Islet of Langerhans (tissue), 1 donor: ENCODE measurements around the gene PIM2.
A peak's percentile ranks its signal among the peaks of the same experiment; 100 is the strongest.

Source experiments
- FAIRE-seq: peaks from one replicate; lab custom pipeline; 2011; peaks lifted over from hg19 to GRCh38; lab: Jason Lieb, UNC

Gene PIM2

GRCh38 chrX:48918643-48919340 lies at the start of gene PIM2:
Gene PIM2 (minus strand): TSS chrX:48919024. CDS start chrX:48918834, 190 bp downstream.
- peak; percentile 76 for FAIRE-seq

GRCh38 chrX:48968377-48968776 lies 49.6 kb upstream of the PIM2 start:
- FAIRE-seq: no peak

GRCh38 chrX:48966796-48967579 lies 48.2 kb upstream of the PIM2 start:
- no peak for FAIRE-seq

GRCh38 chrX:48965959-48966358 lies 47.1 kb upstream of the PIM2 start:
- FAIRE-seq: no peak

- FAIRE-seq: no peak
Observed at GRCh38 chrX:48961585-48962091, 42.8 kb upstream of the PIM2 start.

GRCh38 chrX:48960291-48960690 lies 41.5 kb upstream of the PIM2 start:
- FAIRE-seq: no peak

GRCh38 chrX:48958635-48959094 lies 39.8 kb upstream of the PIM2 start:
- FAIRE-seq: peak; percentile 13

- peak; percentile 91 for FAIRE-seq
Observed at GRCh38 chrX:48957827-48958634, 39.2 kb upstream of the PIM2 start.

GRCh38 chrX:48957477-48957826 lies 38.6 kb upstream of the PIM2 start, which contains the start of gene OTUD5:
Gene OTUD5 (minus strand): TSS chrX:48957607. CDS start chrX:48957570, 37 bp downstream.
- no peak for FAIRE-seq

- FAIRE-seq: no peak
Observed at GRCh38 chrX:48956728-48957414, 38.0 kb upstream of the PIM2 start.

- FAIRE-seq: no peak
Observed at GRCh38 chrX:48948589-48948988, 29.8 kb upstream of the PIM2 start.

- FAIRE-seq: peak; percentile 21
Observed at GRCh38 chrX:48945517-48946348, 26.9 kb upstream of the PIM2 start.

- FAIRE-seq: no peak
Observed at GRCh38 chrX:48942895-48943294, 24.1 kb upstream of the PIM2 start.

GRCh38 chrX:48940404-48940955 lies 21.7 kb upstream of the PIM2 start:
- no peak for FAIRE-seq

- no peak for FAIRE-seq
Observed at GRCh38 chrX:48939524-48940228, 20.9 kb upstream of the PIM2 start.

GRCh38 chrX:48938721-48939425 lies 20.0 kb upstream of the PIM2 start:
- FAIRE-seq: no peak

GRCh38 chrX:48937054-48937907 lies 18.5 kb upstream of the PIM2 start:
- FAIRE-seq: no peak

GRCh38 chrX:48936429-48937053 lies 17.7 kb upstream of the PIM2 start:
- FAIRE-seq: no peak
